Activated T-helper 1 cell treated with anti-CD3 and anti-CD28 coated beads, Interleukin-12 subunit alpha, Interleukin-12 subunit beta, Interleukin-2, Interleukin-4 antibody, amounts not matched to agents 30 ng/mL and 10 ng/mL and 1 ng/mL, durations not matched to agents 14 hours and 24 hours and 36 hours (primary cell): ENCODE measurements around the gene TRIP13. TPM values are rescaled to one million over a fixed set of nuclear protein-coding genes. Genes with fewer than 3 reads are reported as not detected.
"Not testable (repeated sequence)": the region's sequence is repeated elsewhere in the genome, so short reads cannot be mapped to it uniquely, and the experiment has no call there.

Experiments
- DNase-seq: peaks from one replicate; pipeline ENCODE4 v3.0.0; 2021; ENCODE audit warnings: low spot score
- H3K27ac Mint-ChIP-seq: one replicate; pipeline ENCODE4 v1.8.0; 2021; ENCODE audit warnings: mild to moderate bottlenecking, mixed read lengths
- H3K27me3 Mint-ChIP-seq: one replicate; pipeline ENCODE4 v1.8.0; 2022; ENCODE audit warnings: mild to moderate bottlenecking, moderate library complexity, mixed read lengths; ENCODE audit not compliant: insufficient read depth
- H3K36me3 Mint-ChIP-seq: one replicate; pipeline ENCODE4 v1.8.0; 2021; ENCODE audit warnings: low read depth, mixed read lengths
- H3K4me1 Mint-ChIP-seq: one replicate; pipeline ENCODE4 v1.8.0; 2021; ENCODE audit warnings: low read depth, mixed read lengths
- H3K4me3 Mint-ChIP-seq: one replicate; pipeline ENCODE4 v1.8.0; 2021; ENCODE audit warnings: mild to moderate bottlenecking, moderate library complexity, mixed read lengths
- H3K9me3 Mint-ChIP-seq: one replicate; pipeline ENCODE4 v1.8.0; 2021; ENCODE audit warnings: mixed read lengths
- intact Hi-C: fragments of 100-400 bp; cut with micrococcal nuclease; formaldehyde crosslinking; loops from one replicate; pipeline ENCODE4 v1.15.1; 2024
- total RNA-seq: library from RNA; stranded (reverse); gene quantifications from 2 replicates; pipeline ENCODE4 v1.2.3, GENCODE V29; 2022

TRIP13 gene
- total RNA-seq, 1 donor from 2014 or later: 37.2 TPM

DNA sequence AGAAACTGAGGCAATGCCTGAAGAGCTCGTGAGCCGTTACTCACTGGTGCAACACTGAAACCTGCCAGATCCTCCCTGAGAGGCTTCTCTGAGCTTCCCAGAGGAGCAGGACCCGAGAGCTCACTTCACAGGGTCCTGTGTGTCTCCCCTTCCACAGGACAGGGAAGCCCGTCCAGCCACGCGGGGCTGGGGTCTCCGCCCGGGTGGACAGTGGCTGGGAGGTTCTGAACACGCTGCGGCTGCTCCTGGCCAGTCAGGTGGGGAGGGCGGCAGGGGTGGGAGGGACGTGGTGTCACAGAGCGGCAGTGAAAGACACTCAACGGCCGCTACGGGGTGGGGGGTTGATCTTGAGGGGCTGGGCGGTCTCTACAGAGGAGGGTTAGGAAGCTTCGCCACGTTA, 41.6 kb upstream of the TRIP13 start:
- Mint-ChIP-seq H3K4me3 (no peak overlapping the region), H3K27me3 (peaks cover 2% of the 10 kb centered on the region), H3K36me3 (no peaks in the 10 kb centered on the region), H3K27ac (no peak overlapping the region), H3K4me1 (no peaks in the 10 kb centered on the region), H3K9me3 (no peaks in the 10 kb centered on the region)
- intact Hi-C loops: no loop called here
- no peak for DNase-seq

DNA sequence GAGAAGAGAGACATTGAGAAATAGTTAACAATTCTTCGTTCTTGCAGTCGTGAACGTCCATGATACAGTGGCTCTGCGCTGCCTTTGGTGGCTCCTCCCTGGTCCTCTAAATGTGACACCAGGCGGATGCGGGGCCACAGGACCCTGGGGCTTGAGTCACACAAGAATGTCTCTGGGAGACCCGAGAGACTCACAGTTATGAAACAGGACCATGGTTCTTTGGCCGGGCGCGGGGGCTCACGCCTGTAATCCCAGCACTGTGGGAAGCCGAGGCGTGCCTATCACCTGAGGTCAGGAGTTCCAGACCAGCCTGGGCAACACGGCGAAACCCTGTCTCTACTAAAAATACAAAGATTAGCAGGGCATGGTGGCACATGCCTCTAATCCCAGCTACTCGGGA, 41.1 kb upstream of the TRIP13 start:
- H3K27me3 Mint-ChIP-seq: peaks cover 2% of the 10 kb centered on the region
- no peaks in the 10 kb centered on the region for H3K36me3 Mint-ChIP-seq
- DNase-seq: no peak
- H3K27ac Mint-ChIP-seq: no peak overlapping the region
- no peaks in the 10 kb centered on the region for H3K9me3 Mint-ChIP-seq
- no peak overlapping the region for H3K4me3 Mint-ChIP-seq
- intact Hi-C loops: no loop called here
- H3K4me1 Mint-ChIP-seq: no peaks in the 10 kb centered on the region

DNA sequence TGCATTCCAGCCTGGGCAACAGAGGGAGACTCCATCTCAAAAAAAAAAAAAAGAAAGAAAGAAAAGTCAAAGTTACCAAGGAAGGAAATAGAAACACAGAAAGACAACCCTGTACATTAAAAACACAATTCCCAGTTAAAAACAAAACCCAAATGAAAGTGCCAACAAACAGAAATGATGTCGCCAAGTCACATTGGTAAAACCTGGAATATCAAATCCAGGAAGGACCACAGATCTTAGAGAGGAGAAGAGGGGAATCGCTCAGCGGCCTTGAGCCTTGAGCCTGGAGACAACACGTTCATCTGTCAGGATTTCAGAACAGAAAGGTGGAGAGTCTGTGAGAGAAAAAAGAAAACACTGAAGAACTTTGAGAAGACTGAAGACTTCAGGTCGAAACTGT, 40.7 kb upstream of the TRIP13 start:
- no peak for DNase-seq
- Mint-ChIP-seq H3K4me1 (no peaks in the 10 kb centered on the region), H3K27ac (no peak overlapping the region), H3K4me3 (no peak overlapping the region), H3K36me3 (no peaks in the 10 kb centered on the region), H3K9me3 (no peaks in the 10 kb centered on the region), H3K27me3 (peaks cover 2% of the 10 kb centered on the region)
- intact Hi-C loops: no loop called here

DNA sequence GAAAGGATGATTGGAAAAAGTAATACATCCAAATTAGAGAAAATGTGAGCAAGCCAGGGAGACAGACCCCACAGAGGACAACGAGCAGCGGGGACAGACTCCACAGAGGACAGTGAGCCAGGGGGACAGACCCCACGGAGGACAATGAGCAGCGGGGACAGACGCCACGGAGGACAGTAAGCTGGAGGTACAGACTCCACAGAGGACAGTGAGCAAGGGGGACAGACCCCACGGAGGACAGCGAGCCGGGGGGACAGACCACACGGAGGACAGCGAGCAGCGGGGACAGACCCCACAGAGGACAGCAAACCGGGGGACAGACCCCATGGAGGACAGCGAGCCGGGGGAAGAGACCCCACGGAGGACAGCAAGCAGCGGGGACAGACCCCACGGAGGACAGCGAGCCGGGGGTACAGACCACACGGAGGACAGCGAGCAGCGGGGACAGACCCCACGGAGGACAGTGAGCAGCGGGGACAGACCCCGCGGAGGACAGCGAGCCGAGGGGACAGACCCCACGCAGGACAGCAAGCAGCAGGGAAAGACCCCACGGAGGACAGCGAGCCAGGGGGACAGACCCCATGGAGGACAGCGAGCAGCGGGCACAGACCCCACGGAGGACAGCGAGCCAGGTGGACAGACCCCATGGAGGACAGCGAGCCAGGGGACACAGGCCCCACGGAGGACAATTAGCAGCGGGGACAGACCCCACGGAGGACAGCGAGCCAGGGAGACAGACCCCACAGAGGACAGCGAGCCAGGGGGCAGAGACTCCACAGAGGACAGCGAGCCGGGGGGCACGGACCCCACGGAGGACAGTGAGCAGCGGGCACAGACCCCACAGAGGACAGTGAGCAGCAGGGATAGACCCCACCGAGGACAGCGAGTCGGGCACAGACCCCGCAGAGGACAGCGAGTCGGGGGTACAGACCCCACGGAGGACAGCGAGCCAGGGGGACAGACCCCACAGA, 40.0 kb upstream of the TRIP13 start:
- no peaks in the 10 kb centered on the region for H3K36me3 Mint-ChIP-seq
- no peaks in the 10 kb centered on the region for H3K9me3 Mint-ChIP-seq
- H3K27me3 Mint-ChIP-seq: peaks cover 2% of the 10 kb centered on the region
- intact Hi-C loops: no loop called here
- H3K4me1 Mint-ChIP-seq: no peaks in the 10 kb centered on the region
- H3K27ac Mint-ChIP-seq: no peak overlapping the region
- DNase-seq: no peak
- no peak overlapping the region for H3K4me3 Mint-ChIP-seq

DNA sequence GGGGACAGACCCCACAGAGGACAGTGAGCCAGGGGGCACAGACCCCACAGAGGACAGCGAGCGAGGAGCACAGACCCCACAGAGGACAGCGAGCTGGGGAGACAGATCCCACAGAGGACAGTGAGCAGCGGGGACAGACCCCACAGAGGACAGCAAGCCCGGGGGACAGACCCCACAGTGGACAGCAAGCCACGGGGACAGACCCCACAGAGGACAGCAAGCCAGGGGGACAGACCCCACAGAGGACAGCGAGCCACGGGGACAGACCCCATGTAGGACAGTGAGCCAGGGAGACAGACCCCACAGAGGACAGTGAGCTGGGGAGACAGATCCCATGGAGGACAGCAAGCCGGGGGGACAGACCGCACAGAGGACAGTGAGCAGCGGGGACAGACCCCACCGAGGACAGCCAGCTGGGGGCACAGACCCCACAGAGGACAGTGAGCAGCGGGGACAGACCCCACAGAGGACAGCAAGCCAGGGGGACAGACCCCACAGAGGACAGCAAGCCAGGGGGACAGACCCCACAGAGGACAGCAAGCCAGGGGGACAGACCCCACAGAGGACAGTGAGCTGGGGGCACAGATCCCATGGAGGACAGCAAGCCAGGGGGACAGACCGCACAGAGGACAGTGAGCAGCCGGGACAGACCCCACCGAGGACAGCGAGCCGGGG, 39.1 kb upstream of the TRIP13 start:
- H3K27ac Mint-ChIP-seq, H3K9me3 Mint-ChIP-seq, H3K36me3 Mint-ChIP-seq, intact Hi-C loops, H3K27me3 Mint-ChIP-seq, H3K4me1 Mint-ChIP-seq, H3K4me3 Mint-ChIP-seq, DNase-seq: not testable (repeated sequence)

DNA sequence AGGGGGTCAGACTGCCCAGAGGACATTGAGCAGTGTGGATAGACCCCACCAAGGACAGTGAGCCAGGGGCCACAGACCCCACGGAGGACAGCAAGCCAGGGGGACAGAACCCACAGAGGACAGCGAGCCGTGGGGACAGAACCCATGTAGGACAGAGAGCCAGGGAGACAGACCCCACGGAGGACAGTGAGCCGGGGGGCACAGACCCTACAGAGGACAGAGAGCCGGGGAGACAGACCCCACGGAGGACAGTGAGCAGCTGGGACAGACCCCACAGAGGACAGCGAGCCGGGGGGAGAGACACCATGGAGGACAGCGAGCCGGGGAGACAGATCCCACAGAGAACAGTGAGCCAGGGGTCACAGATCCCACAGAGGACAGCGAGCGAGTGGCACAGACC, 38.5 kb upstream of the TRIP13 start:
- Mint-ChIP-seq H3K4me1 (no peaks in the 10 kb centered on the region), H3K9me3 (no peaks in the 10 kb centered on the region), H3K36me3 (no peaks in the 10 kb centered on the region), H3K4me3 (no peak overlapping the region), H3K27ac (no peak overlapping the region), H3K27me3 (peaks cover 2% of the 10 kb centered on the region)
- intact Hi-C loops: no loop called here
- no peak for DNase-seq

DNA sequence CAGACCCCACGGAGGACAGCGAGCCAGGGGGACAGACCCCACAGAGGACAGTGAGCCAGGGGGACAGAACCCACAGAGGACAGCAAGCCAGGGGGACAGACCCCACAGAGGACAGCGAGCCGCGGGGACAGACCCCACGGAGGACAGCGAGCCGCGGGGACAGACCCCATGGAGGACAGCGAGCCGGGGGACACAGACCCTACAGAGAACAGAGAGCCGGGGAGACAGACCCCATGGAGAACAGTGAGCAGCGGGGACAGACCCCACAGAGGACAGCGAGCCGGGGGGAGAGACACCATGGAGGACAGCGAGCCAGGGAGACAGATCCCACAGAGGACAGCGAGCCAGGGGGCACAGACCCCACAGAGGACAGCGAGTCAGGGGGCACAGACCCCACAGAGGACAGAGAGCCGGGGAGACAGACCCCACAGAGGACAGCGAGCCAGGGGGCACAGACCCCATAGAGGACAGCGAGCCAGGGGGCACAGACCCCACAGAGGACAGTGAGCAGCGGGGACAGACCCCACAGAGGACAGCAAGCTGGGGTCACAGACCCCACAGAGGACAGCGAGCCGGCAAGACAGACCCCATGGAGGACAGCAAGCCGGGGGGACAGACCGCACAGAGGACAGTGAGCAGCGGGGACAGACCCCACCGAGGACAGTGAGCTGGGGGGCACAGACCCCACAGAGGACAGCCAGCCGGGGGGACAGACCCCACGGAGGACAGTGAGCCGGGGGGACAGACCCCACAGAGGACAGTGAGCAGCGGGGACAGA, 37.5 kb upstream of the TRIP13 start:
- Mint-ChIP-seq H3K36me3 (no peaks in the 10 kb centered on the region), H3K4me1 (no peaks in the 10 kb centered on the region), H3K9me3 (no peaks in the 10 kb centered on the region), H3K27me3 (peaks cover 2% of the 10 kb centered on the region), H3K4me3 (no peak overlapping the region), H3K27ac (peak overlapping the region; percentile 56)
- intact Hi-C loops: no loop called here
- DNase-seq: no peak

DNA sequence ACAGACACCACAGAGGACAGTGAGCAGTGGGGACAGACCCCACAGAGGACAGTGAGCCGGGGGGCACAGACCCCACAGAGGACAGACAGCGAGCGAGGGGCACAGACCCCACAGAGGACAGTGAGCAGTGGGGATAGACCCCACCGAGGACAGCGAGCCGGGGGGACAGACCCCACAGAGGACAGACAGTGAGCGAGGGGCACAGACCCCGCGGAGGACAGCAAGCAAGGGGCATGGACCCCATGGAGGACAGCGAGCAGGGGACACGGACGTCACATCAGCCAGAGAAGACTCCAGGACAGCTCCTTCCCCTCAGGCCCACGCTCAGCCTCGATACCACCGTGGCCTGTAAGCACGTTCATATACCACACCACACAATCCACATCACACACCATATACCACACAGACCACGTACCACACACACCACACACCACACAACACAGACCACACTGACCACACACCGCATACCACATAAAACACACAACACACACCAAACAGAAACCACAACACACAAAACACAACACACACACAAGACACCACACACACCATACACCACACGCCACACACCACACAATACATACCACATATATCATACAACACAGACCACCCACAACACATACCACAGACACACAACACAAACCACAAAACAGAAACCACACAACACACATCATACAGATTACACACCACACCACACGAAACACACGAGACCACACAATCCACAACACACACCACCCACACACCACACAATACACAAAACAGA, 36.7 kb upstream of the TRIP13 start:
- intact Hi-C loops: no loop called here
- Mint-ChIP-seq H3K9me3 (no peaks in the 10 kb centered on the region), H3K36me3 (no peaks in the 10 kb centered on the region), H3K27me3 (peaks cover 2% of the 10 kb centered on the region), H3K4me3 (no peak overlapping the region), H3K27ac (peak overlapping the region; percentile 15), H3K4me1 (no peaks in the 10 kb centered on the region)
- no peak for DNase-seq

DNA sequence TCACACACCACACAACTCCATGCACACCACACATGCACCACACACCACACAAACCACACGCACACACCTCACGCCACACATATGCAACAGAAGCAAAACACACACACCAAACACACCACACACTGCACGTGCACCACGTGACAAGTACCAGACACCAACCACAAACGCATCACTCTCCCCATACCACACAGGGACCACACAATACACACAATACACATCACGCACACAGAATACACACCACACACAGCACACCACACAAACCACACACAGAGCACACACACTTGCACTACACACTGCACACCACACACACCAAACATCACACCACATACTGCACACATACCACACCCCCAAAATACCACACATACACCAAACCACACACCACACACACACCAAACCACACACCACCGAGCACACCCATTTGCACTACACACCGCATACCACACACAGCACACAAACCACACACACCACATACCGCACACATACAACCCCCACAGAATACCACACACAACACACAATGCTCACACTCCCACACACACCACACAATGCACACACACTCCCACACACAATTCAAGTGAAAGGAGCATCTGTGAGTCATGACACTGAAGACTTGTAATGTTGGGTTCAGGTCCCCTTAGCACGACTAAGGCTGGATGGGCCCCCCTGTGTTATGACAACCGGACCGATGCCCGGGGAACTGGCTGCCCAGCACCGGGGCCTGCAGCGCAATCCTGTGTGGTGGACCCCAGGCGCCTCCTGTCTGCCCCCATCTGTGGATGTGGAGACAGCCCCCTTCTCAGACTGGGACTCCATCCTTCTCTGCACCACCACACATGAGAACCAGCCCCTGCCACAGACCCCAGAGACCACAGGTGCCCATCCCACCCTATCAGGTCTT, 35.9 kb upstream of the TRIP13 start:
- no peak overlapping the region for H3K27ac Mint-ChIP-seq
- intact Hi-C loops: no loop called here
- no peaks in the 10 kb centered on the region for H3K36me3 Mint-ChIP-seq
- peaks cover 2% of the 10 kb centered on the region for H3K27me3 Mint-ChIP-seq
- H3K4me3 Mint-ChIP-seq: no peak overlapping the region
- no peaks in the 10 kb centered on the region for H3K4me1 Mint-ChIP-seq
- no peak for DNase-seq
- no peaks in the 10 kb centered on the region for H3K9me3 Mint-ChIP-seq

DNA sequence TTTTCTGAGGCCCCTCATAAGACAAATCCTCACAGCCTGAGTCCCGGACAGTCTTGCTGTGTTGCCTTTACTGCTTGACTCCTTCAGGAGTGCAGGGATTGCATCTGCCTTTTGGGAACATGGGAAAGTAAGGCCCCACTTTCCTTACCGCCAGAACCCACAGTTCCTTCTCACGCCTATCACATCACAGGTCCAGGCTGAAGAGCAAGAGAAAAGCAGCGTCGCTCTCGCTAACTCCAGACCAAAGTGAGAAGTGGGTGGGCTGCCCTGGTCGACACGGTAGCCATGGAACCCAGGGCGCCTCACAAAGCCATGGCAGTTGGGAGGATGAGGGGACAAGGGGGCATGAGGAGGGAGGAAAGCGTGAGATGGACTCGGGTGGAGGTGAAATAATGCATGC, 34.0 kb upstream of the TRIP13 start:
- H3K36me3 Mint-ChIP-seq: peaks cover 5% of the 10 kb centered on the region
- no peak overlapping the region for H3K4me3 Mint-ChIP-seq
- no peaks in the 10 kb centered on the region for H3K27me3 Mint-ChIP-seq
- intact Hi-C loops: no loop called here
- no peaks in the 10 kb centered on the region for H3K4me1 Mint-ChIP-seq
- H3K27ac Mint-ChIP-seq: no peak overlapping the region
- no peaks in the 10 kb centered on the region for H3K9me3 Mint-ChIP-seq
- DNase-seq: no peak

DNA sequence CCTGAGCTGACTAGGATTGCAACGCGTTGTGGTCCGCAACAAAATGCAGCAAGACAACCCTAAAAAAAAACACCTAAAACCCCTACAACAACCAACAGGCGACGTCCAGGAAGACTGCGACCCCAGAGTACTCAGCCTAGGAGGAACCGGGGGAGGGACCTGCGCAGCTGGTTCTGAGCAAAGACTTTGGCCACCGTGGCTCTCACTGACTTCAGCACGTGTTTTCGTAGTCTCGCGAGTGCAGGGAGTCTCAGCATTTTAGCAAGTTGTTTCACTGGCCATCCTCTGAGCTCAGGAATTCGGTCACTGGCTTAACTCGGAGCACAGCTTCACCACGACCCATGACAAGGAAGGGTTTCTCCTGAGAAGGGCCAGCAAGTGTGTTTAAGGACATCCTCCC, 33.3 kb upstream of the TRIP13 start:
- H3K27me3 Mint-ChIP-seq: no peaks in the 10 kb centered on the region
- H3K4me3 Mint-ChIP-seq: no peak overlapping the region
- intact Hi-C loops: no loop called here
- peaks cover 6% of the 10 kb centered on the region for H3K36me3 Mint-ChIP-seq
- no peak for DNase-seq
- H3K27ac Mint-ChIP-seq: no peak overlapping the region
- no peaks in the 10 kb centered on the region for H3K9me3 Mint-ChIP-seq
- no peaks in the 10 kb centered on the region for H3K4me1 Mint-ChIP-seq
